ENCODE data around the gene HBM.

HBM gene

GRCh38 chr16:180681-181564 is 15.1 kb downstream of the HBM start:
- H3K27ac ChIP-seq (ENCODE audit: poor library complexity, severe bottlenecking): no peak overlapping the region
- no peaks in the 10 kb centered on the region for H3K36me3 ChIP-seq (ENCODE audit: low read depth)
- H3K4me3 ChIP-seq (ENCODE audit: severe bottlenecking): peak overlapping the region; percentile 8
- peaks cover 30% of the 10 kb centered on the region for H3K27me3 ChIP-seq (ENCODE audit: insufficient read depth, poor library complexity, severe bottlenecking)
- H3K4me1 ChIP-seq (ENCODE audit: insufficient read depth, poor library complexity, severe bottlenecking): no peaks in the 10 kb centered on the region
- DNase-seq (ENCODE audit: low spot score) (no peak), ATAC-seq (ENCODE audit: low read depth) (peak; percentile 61)
- H3K9me3 ChIP-seq (ENCODE audit: severe bottlenecking): no peaks in the 10 kb centered on the region
- TF ChIP-seq, protein P1, sequence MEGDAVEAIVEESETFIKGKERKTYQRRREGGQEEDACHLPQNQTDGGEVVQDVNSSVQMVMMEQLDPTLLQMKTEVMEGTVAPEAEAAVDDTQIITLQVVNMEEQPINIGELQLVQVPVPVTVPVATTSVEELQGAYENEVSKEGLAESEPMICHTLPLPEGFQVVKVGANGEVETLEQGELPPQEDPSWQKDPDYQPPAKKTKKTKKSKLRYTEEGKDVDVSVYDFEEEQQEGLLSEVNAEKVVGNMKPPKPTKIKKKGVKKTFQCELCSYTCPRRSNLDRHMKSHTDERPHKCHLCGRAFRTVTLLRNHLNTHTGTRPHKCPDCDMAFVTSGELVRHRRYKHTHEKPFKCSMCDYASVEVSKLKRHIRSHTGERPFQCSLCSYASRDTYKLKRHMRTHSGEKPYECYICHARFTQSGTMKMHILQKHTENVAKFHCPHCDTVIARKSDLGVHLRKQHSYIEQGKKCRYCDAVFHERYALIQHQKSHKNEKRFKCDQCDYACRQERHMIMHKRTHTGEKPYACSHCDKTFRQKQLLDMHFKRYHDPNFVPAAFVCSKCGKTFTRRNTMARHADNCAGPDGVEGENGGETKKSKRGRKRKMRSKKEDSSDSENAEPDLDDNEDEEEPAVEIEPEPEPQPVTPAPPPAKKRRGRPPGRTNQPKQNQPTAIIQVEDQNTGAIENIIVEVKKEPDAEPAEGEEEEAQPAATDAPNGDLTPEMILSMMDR (IDR thresholded peaks at IDR 0.05; ENCODE audit: poor library complexity, severe bottlenecking): no peak

GRCh38 chr16:181565-182021 is 15.8 kb downstream of the HBM start:
- TF ChIP-seq, protein P1 (IDR thresholded peaks at IDR 0.05; ENCODE audit: poor library complexity, severe bottlenecking): peak; percentile 94
- no peak for ATAC-seq (ENCODE audit: low read depth)
- Histone ChIP-seq H3K9me3 (ENCODE audit: severe bottlenecking) (no peaks in the 10 kb centered on the region), H3K4me3 (ENCODE audit: severe bottlenecking) (no peak overlapping the region), H3K27ac (ENCODE audit: poor library complexity, severe bottlenecking) (no peak overlapping the region), H3K4me1 (ENCODE audit: insufficient read depth, poor library complexity, severe bottlenecking) (no peaks in the 10 kb centered on the region), H3K27me3 (ENCODE audit: insufficient read depth, poor library complexity, severe bottlenecking) (peaks cover 30% of the 10 kb centered on the region), H3K36me3 (ENCODE audit: low read depth) (no peaks in the 10 kb centered on the region)
- DNase-seq (ENCODE audit: low spot score): no peak

GRCh38 chr16:183005-183404 is 17.2 kb downstream of the HBM start:
- ATAC-seq (ENCODE audit: low read depth) (no peak), DNase-seq (ENCODE audit: low spot score) (no peak)
- TF ChIP-seq, protein P1 (IDR thresholded peaks at IDR 0.05; ENCODE audit: poor library complexity, severe bottlenecking): no peak
- peaks cover 8% of the 10 kb centered on the region for H3K36me3 ChIP-seq (ENCODE audit: low read depth)
- H3K27ac ChIP-seq (ENCODE audit: poor library complexity, severe bottlenecking): no peak overlapping the region
- no peaks in the 10 kb centered on the region for H3K9me3 ChIP-seq (ENCODE audit: severe bottlenecking)
- H3K27me3 ChIP-seq (ENCODE audit: insufficient read depth, poor library complexity, severe bottlenecking): peaks cover 20% of the 10 kb centered on the region
- H3K4me3 ChIP-seq (ENCODE audit: severe bottlenecking): no peak overlapping the region
- H3K4me1 ChIP-seq (ENCODE audit: insufficient read depth, poor library complexity, severe bottlenecking): no peaks in the 10 kb centered on the region

DNA sequence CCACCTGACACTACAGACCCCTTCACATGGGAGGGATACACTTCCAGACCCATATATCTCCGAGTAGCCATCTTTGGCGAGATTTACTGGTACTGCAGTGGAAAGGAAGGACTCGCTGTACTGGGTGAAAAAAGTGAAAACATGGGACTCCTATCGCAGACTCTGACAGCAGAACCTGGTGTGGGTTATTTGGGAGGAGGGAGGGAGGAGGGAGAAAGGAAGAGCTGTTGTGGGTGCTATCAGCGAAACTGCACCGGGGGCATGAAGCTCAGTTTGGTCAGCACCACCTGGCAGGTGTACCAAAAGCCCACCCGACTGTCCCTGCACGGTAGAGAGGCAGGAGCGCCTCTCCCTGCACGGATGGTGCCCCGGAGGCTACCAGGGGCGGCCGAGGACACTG is 19.4 kb downstream of the HBM start:
- Histone ChIP-seq H3K36me3 (ENCODE audit: low read depth) (peaks cover 28% of the 10 kb centered on the region), H3K4me1 (ENCODE audit: insufficient read depth, poor library complexity, severe bottlenecking) (no peaks in the 10 kb centered on the region), H3K9me3 (ENCODE audit: severe bottlenecking) (no peaks in the 10 kb centered on the region), H3K27me3 (ENCODE audit: insufficient read depth, poor library complexity, severe bottlenecking) (no peaks in the 10 kb centered on the region), H3K27ac (ENCODE audit: poor library complexity, severe bottlenecking) (no peak overlapping the region), H3K4me3 (ENCODE audit: severe bottlenecking) (no peak overlapping the region)
- TF ChIP-seq, protein P1 (IDR thresholded peaks at IDR 0.05; ENCODE audit: poor library complexity, severe bottlenecking): no peak
- DNase-seq (ENCODE audit: low spot score) (no peak), ATAC-seq (ENCODE audit: low read depth) (no peak)

DNA sequence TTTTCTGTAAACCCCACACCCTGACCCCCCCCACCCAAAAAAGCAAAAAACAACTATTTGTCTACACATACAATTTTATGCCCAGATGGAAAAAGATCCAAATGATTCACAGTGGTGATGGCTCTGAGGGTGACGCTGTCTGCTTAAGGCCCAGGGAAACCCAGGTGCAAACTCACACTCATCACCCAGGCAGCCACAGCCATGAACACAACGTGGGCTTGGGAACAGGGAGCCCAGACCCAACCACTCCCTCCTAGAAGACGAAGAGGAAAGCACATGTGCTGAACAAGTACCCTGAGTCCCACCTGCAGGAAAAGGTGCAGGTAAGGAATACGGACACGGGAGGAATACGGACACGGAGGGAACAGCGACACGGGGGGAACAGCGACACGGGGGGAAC is 19.9 kb downstream of the HBM start:
- H3K36me3 ChIP-seq (ENCODE audit: low read depth): peaks cover 31% of the 10 kb centered on the region
- DNase-seq (ENCODE audit: low spot score): no peak
- no peaks in the 10 kb centered on the region for H3K4me1 ChIP-seq (ENCODE audit: insufficient read depth, poor library complexity, severe bottlenecking)

More for the DNA sequence above, 19.9 kb downstream of the HBM start:
- H3K9me3 ChIP-seq (ENCODE audit: severe bottlenecking): no peaks in the 10 kb centered on the region
- ATAC-seq (ENCODE audit: low read depth): no peak
- H3K4me3 ChIP-seq (ENCODE audit: severe bottlenecking): no peak overlapping the region
- TF ChIP-seq, protein P1 (IDR thresholded peaks at IDR 0.05; ENCODE audit: poor library complexity, severe bottlenecking): no peak
- no peaks in the 10 kb centered on the region for H3K27me3 ChIP-seq (ENCODE audit: insufficient read depth, poor library complexity, severe bottlenecking)
- H3K27ac ChIP-seq (ENCODE audit: poor library complexity, severe bottlenecking): no peak overlapping the region
